Activated CD4-positive, alpha-beta T cell treated with anti-CD3 and anti-CD28 coated beads, Interleukin-2, amount 50 U/mL, for 16 hours (primary cell): Measurements from ENCODE around the gene RPTOR.

Source experiments
- DNase-seq: peaks from one replicate; pipeline ENCODE4 v3.0.0-alpha.2; 2020

The RPTOR gene

DNA sequence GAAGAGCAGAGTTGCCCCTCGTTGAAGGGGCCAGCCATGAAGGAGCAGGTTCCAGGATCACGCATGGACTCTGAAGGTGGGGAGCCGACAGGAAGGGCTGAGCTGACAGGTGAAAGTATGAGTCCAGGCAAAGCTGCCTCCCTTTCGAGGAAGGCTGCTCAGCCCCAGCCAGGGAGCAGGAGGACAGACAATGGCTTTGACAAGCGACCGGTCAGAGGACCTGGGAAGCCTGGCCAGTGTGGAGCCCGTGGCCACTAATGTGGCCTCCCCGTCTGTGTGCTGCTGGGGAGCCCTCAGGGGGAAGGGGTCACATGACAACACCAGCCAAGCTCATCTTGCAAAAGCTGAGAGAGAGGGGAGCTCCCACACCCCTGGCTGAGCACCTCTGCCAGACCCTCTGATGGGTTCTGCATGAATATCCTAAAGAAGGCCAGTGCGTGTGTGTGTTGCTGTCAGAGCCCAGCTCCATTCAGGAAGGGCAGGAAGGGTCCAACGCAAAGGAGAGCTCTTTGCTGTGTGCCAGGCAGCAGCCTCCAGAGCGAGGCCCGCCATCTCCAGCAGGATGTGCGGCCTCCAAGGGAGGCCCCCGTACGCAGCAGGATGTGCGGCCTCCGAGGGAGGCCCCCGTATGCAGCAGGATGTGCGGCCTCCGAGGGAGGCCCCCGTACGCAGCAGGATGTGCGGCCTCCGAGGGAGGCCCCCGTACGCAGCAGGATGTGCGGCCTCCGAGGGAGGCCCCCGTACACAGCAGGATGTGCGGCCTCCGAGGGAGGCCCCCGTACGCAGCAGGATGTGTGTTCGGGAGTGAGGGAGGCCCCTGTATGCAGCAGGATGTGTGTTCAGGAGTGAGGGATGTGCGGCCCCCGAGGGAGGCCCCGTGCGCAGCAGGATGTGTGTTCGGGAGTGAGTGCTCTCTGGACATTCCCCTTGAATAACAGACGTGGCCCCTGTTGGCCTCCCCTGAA is 344.9 kb downstream of the RPTOR start:
- peak; percentile 40 for DNase-seq

DNA sequence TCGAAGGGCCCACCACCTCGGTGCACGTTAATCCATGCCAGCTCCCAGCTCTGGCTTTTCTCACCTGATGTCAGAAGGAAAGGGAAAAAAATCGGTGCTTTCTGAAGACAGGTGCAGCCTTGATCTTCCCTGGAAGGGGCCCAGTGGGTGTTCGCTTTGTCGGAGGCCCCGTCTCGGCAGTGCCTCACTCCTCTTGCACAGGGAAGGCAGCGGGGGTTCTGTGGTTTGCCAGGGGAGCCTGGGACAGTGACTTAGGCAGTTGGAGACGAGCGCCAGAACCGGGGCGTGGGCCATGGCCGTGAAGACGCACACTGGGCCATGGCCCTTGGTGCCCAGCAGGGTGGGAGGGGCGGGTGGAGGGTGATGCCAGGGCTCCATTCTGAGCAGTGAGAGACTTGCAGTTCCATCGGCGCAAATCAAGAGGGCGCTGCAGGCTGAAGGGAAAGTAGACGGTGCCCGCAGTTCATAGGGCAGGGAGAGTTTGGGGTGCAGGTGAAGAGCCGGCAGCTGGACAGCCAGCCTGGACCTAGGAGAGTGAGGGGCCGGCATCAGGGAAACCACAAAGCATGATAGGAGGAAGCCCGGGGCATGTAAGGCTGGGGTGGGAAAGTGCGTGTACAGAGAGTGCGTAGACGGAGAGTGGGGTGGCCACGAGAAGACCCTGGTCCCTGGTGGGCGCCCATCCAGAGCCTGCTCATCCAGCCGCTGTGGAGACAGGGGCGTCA is 345.7 kb downstream of the RPTOR start:
- no peak for DNase-seq

DNA sequence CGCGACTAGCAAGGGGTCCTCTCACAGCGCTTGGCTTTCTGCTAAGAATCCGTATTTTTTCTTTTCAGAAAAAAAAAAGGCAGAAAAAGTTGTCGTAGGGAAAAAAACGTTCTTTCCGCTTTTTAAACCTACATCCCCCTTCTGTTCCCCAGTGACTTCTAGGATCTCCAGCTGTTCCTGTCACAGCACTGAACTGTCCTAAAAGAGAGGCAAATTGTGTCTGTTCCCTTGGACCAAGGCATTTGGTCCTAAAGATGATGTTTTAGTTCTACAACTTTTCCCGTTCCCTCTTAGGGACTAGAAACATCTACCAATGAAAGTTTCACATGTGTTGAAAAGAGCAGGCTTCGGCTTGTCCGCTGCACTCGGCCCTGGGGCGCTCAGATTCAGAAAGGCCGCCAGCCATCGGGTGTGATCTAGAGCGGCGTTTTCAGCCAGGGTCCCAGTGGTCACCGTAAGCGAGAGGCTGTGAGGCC is 346.3 kb downstream of the RPTOR start:
- DNase-seq, result no peak

DNA sequence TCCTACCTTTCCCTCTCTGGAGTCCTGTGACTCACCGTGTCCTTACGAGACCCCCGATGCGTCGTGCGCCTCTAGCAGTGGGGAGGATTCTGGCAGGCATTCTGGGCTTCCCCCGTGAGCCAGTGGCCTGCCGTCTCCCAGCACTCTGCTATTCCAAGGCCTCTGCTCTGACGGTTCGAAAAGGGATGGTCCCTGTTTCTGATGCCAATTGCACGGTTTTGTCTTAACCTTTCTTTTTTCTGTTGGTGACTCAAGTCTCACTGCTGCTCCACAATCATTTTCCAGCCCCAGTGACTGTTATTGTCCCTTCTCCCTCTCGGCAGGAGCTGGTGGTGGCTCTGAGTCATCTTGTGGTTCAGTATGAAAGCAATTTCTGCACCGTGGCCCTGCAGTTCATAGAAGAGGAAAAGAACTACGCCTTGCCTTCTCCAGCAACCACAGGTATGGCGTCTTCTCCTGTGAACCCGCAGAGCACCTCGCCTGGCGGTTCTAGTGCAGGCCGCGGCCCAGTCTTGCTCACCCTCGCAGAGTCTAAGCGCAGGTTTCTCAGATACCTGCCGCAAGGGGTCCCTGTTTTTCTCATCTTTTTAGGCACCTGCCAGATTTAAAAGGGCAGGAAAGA is 346.9 kb downstream of the RPTOR start:
- peak; percentile 96 for DNase-seq

DNA sequence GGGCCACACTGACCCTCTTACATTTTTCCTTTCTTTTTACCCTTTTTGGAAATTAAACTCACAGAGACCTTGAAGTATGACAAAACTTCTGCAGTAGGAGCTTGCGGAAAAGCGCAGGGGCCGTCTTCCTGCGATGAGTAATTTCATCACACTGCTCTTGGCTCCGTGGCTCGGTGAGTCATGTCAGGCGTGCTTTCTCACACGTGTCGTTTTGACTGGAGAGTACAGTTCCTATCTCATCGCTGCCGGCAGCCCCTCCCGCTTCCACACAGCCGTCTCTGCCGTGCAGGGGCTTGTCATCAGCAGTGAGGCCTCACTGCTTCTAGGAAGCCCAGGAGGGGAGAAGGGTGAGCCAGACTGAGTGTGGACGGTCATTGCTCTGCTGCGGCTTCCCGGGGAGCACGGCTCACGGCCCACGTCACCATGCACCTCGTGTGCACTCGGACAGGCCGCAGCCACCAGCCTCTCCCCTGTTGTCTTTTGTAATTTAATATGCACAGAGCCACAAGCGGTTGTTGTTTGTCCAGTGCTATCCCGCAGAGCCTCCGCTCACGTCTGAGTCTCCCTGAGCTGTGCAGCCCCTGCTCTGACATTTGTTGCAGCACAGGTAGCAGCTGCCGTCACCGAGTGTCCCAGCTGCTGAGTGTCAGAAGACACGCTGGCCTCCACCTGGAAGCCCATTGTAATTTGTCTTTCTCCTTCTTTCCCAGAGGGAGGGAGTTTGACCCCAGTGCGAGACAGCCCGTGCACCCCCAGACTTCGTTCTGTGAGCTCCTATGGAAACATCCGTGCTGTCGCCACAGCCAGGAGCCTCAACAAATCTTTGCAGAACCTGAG is 347.6 kb downstream of the RPTOR start:
- peak; percentile 98 for DNase-seq

DNA sequence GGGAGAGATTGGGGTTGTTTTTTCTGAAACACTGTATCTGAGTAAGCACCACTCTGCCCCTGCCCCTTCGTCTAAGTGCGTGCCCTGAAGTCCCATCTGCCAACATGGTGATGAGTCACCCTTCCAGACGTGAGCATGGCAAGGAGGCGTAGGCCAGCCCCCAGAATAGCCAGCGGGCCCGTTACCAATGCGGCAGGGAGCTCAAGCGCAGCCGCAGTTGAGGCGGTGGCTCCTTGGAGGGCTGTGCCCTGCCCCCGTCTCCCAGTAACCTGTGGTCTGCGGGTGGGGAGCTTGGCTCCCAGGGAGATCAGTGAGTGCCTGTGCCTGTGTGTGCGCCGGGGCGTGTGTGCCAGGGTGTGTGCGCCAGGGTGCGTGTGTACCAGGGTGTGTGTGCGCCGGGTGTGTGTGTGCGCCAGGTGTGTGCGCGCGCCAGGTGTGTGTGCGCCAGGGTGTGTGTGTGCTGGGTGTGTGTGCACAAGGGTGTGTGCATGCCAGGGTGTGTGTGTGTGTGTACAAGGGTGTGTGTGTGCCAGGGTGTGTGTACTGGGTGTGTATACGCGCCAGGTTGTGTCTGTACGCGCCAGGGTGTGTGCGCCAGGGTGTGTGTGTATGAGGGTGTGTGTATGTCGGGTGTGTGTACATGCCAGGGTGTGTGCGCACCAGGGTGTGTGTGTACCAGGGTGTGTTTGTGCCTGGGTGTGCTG is 348.4 kb downstream of the RPTOR start:
- peak; percentile 78 for DNase-seq

DNA sequence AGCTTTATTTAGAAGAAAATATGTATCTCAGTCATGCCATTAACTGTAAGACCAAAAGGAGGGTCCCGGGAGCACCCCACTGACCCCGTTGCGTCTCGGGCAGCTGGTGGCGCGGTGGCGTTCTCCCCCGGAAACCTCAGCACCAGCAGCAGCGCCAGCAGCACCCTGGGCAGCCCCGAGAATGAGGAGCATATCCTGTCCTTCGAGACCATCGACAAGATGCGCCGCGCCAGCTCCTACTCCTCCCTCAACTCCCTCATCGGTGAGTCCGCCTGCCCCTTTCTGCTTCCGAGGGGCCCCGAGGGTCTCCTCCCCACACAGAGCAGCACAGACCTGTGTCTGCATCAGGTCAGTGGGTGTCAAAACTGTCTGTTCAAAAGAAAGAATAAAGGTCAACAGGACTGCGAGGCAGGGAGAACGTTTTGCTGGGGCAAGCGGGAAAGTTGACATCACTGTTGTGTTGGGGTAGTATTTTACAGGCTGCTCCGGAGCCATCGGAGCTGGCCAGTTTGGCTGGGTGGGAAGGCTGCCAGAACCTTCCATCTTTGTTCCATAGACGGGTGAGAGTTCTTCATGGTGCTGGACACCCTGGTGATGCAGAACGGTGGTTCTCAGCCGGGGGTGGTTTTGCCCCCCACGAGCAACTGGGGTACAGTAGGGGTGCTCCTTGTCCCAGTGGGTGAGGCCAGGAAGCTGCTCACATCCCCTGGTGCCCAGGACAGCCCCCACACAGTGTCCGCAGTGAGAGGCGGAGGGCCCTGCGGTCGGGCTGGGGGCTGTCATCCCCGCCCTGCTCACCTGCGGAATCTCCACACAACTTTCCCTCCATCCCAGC is 349.2 kb downstream of the RPTOR start:
- DNase-seq, result no peak

DNA sequence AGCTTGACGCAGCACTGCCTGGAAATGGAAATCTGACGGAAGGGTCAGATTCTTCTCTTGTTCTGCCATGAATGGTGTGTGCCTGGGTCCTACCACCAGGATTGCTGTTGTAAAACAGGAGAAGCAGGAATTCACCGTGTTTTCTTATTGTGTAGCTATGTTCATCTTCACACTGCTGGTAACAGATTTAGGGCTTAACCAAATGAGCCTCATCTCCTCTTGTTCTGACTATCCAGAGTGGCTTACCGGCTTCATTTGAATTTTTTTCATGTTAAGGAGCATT is 349.7 kb downstream of the RPTOR start:
- no peak for DNase-seq

DNA sequence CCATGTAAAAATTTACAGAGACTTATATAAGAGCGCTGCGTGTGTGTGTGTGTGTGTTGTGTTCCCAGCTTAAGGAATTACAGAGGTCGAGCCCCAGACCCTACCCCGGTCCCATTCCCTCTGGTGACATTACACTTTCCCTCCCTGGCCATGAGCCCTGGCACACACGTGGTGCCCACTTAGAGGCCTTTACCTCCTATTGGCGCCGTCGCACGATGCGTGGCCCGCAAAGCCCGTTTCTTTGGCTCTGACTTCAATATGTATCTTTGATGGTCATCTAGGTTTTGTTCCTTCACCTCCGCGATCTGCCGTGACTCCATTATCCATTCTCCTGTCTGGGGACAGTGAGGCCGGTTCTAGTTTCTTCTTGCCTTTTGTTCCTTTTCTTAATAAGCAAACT is 350.1 kb downstream of the RPTOR start:
- DNase-seq, result no peak

DNA sequence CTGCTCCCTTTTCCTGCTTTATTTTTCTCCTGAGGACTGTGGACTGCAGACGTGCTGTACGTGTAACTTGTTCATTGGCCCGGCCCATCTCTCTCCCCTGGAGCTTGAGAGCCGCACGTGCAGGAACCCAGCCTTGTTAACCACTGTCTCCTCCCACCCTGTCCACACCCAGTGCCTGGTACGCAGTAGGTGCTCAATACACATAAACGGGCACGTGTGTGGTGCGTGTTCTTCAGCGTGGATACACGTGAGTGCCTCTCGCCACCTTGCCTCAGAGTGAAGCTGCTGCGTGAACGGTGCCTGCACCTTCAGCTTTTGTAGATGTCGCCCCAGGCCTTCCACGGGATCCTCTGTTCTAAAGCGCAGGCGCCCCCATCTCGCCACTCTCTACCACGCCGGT is 350.7 kb downstream of the RPTOR start:
- no peak for DNase-seq

DNA sequence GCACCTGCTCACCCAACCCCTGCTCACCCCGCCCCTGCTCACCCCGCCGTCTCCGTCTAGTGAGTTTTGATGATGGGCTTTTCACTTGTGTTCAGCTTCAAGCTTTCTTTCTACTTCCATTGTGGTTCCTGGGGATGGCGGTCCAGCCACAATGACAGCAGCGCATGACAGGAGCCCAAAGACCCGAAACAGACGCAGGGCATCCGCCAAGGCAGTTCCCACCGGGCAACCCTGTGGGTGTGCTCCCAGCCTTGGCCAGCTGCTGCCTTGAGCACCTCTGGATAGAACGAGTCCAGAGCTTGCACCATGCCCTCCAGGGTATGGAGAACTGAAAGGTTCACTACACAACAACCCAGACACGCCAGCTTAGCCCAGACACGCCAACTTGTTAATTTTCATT is 354.1 kb downstream of the RPTOR start:
- no peak for DNase-seq

DNA sequence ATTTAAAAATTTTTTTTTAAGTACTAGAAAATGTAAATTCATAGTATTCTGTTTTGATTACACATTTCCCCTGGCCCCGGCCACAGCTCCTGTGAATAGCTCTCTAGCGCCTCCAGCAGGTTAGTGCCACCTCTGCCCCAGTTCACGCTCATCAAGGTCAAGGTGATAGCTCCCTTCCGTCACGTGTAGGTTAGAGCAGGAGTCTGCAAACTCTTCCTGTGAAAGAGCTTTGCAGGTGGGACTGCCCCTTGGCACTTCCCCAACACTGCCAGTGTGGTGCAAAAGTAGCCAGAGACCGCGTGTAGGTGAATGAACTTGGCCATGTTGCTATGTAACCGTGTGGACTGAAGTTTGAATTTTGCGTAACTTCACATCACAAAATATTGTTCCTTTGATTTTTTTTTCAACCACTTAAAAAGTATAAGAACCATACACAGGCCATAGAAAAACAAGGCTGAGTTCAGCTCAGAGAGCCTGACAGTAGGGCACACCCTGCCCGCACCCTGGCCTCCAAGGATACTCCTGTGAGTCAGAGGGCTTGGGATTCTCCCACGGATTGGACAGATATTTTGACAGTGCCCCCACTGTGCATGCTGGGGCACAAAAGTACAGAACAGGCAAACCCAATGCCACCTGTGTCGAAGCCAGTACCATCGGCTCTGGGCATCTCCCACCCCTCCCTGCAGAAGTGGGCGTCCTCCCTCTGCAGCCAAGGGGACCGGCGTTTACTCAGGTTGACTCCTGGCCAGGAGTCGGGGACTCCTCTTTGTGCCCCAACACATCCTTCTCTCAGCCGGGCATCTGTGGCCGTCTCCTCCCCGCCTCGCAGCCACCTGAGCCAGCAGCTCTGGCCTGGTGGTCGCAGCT is 355.0 kb downstream of the RPTOR start:
- peak; percentile 84 for DNase-seq

DNA sequence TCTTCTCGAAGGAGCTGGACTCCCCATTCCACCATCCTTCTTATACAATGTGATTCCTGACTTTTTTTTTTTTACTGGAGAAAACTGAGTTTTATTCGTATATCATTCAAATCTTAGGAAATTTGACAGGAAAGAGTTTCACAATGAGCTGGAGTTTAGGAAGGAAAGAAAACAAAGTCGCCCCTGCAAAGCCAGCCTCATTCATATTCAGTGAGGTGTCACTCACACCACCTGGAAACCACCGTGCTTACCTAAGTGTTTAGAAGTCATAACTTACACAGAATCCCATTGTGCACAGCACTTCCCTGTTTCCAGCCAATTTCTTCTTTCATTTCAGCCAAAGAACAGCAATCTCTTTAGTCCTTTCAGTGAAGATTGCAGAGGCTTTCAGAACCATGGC is 356.7 kb downstream of the RPTOR start:
- no peak for DNase-seq

DNA sequence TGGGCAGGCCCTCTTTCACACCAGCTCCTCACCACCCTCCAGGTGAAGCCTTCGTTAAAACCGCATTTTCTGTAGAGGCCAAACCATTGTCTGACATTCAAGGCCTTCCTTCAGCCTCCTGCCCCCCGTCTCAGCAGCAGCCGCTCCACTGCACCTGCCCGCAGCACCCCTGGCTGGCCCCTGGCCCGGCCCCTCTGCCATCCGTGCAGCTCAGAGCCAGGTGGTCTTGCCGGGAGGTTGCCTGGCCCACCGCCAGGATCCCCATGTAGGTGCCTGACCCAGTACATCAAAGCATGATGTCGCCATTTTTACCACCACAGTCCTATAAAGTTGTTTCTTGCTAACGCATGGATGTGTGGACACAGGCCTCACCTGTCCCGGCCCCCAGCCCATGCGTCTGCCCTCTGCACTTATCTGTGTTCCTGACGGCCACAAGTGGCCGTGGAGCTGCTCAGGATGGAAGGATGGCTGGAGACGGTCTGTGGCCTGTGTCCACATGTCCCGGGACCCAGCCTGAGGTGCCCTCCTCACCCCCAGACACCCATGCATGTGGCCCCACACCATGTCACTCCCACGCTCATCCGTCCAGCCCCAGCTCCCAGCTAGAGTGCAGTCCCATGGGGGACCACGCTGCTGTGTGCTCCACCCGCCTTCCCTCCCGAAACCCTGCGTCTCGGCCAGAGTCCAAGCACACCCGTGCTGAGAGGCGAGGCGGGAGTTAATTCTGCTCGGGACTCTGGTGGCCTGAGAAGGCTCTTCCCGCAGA is 357.7 kb downstream of the RPTOR start:
- no peak for DNase-seq

DNA sequence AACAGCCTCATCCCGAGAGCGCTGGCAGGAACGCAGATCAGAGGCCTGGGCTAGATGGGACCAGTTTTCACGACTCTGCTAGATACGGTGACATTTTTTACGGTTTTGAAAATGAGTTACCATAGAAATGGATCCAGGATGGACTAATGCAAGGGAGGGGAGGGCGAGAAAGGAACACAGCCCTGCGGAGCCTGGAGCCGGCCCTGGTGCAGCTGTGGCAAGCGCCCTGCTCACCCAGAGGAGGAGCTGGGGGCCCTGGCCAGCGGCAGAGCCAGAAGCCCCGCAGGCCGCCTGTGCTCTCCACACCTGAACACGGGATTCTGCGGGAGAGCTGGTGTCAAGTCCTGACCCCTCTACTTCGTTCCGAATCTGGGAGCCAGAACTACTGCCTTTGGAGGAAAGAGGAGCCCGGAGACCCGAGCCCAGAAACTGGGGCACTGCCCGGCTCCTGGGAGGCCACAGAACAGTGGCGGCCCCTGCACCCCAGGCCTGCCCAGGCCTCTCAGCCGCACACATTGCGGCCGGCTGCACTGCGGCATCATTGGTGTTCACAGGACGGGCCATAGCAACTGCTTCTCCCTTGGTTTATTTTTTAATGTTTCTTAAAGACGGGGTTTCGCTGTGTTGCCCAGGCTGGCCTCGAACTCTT is 358.4 kb downstream of the RPTOR start:
- no peak for DNase-seq

DNA sequence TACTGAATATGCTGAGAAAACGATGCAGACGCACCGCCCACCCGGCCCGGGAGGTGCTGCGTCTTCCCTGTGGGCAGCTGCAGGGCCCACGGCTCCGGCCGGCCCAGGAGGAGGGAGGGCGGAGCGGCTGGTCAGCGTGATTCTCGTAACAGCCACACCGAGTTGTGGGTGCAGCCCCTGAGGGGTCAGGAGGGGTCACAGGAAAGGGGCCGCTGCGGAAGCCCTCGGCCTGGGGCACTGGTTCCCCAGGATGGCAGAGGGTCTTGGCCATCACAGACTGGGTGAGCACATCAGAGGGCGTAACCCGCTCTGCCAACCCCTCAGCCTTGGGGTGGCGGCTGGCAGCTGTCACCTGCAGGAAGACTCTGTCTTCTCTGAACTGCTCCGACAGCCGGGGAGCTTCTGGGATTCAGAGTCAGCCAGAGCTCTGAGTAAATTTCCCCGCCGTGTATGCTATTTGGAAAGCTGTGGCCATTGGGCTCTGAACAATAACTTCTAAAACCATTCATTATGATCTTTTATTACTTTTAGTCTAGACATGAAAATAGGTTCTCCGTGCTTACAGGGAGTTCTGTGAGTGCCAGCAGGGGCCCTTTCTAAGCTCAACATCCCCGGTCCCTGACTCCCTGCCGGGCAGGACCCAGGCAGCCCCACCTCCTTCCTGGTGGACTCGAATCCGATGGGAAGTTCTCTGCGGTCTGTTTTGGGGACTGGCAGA is 359.6 kb downstream of the RPTOR start:
- no peak for DNase-seq

DNA sequence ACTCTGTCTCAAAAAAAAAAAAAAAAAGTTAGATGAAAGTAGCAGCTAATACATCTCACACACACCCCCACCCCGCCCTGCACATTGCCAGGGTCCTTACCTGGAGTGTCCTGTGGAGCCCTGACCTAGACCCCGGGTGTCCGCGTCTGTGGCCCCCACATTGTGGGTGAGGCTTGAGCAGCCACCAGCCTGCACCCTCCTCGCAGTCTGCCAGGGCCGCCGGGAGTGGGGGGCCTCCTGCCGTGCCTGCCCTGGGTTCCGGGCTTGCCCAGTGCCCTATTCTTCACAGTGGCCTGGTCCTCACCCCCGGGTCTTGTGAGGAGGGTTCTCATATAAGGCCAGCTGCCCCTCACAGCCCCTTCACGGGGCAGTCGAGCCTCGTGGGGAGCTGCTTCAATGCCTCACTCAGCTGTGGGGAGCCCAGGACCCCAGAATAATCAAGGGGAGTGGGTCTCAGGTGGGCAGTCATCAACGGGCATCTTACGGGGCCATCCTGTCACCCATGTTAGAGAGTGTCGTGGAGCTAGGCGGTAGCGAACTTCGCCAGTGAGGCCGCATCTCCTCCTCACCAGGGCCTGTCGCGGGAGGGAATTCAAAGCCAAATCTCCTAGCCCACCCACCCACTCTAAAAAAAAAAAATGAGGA is 361.1 kb downstream of the RPTOR start:
- DNase-seq, result no peak
